Measurements from ENCODE around the gene BCAN. TPM values are rescaled to one million over a fixed set of nuclear protein-coding genes. Genes with fewer than 3 reads are reported as not detected.

The BCAN gene
- total RNA-seq, 1 donor from 2014 or later, result not detected

DNA sequence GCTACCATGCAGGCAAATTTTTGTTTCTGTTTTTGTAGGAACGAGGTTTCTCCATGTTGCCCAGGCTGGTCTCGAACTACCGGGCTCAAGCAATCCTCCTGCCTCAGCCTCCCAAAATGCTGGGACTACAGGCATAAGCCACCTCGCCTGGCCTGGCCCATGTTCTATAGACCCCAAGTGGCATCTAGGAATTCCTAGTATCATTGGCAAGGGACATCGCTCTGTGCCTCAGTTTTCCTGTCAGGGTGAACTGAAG is 20.8 kb downstream of the BCAN start:
- ATAC-seq, result no peak

DNA sequence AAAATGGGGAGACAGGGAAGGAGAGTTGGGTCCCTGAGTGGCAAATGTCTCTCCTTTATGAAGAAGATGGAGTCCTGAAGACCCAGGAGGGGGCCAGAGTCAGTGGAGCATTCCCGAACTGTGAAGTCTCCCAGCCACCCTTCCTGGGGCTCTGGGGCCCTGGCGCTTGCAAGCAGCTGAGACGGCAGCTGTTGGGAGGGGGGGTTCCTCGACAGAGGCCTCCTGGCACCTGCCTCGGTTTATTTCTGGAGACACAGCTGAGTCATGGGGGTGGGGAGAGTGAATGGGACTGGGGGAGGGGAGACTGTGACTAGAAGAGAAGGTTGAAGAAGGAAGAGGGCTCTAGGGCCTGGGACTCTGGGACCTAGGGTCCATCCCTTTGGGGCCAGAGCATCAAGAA is 21.3 kb downstream of the BCAN start:
- ATAC-seq, result no peak

- no peak for ATAC-seq
Observed at GRCh38 chr1:156664046-156664766, 22.3 kb downstream of the BCAN start.

DNA sequence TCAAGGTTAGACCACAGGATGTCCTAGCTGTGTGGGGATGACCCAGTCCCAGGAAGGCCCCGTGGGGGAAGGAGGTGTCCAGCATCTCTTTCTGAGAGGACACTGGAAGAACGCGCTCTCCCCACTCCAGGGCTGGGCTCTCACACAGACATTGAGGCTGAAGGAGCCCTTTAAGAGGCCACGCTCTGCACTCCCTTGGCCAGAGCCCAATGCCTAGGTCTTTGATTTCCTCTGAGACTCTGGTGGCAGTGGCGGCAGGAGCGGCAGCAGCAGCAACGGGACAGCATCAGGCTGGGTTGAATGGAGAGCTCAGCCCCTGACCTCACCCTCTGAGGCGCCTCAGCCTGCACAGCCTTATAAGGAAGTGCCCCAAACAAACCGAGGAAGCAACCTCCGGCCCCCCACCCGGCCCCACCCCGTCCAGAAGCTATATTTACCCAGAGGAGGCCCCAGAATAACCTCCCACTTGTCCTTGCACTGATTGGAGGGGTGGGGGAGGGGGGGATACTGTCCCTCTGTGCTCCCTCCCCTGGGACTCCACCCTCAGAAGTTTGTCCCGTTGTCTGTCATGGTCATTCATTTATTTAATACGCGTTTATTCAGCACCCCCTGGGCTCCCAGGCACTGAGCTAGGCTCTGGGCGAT is 23.0 kb downstream of the BCAN start:
- no peak for ATAC-seq

DNA sequence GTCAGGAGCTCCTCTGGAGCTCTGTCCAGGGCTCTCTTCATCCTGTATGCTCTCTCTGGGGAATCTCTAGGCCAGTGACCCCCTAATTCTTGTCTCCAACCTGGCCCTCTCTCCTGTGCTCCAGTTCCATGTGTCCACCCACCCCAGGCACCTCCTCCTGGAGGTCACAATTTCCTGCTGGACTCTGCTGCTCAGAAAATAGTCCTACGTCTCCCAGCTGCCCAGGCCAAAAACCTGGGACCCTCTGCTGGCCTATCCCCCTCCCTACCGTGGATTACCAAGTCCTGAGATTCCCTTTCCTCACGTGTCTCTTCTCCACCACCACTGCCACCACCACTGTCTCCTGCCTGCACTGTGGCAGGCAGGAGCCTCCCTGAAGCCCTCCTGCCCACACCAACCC is 23.6 kb downstream of the BCAN start:
- no peak for ATAC-seq

DNA sequence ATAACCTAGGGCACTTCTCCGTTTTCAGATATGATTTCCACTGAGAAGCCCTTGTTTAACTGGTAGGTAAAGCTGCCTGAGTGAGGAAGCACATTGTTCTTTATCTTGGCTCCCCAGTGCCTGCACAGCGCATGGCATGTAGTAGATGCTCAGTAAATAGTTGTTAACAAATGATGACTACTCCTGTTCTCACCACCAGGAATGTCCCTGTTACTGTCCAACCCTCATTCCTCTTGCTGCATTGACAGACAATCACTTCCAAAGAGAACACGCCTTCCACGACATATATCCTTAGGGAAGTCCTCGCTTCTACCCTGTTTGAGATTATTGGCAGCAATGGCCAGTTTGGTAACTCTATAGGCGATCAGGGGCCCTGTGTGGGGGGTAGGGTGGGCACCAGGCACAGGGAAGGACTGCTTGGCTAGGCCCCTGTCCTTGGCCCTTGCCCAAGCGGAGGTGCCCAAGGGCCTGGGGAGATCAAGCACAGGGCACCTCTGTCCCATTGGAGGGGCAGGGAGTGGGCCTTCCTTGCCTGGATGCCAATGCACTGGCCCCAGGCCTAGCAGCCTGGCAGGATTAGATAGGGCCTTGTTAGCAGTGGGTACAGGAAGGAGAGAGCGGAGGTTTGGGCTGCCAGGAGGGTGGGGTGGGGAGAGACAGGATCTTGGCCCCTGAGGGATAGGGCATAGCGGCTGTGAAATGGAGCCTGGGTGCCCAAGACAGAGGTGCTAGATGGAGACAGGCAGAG is 25.1 kb downstream of the BCAN start:
- ATAC-seq, result peak; percentile 12

GRCh38 chr1:156667610-156667967 is 25.7 kb downstream of the BCAN start:
- no peak for ATAC-seq

DNA sequence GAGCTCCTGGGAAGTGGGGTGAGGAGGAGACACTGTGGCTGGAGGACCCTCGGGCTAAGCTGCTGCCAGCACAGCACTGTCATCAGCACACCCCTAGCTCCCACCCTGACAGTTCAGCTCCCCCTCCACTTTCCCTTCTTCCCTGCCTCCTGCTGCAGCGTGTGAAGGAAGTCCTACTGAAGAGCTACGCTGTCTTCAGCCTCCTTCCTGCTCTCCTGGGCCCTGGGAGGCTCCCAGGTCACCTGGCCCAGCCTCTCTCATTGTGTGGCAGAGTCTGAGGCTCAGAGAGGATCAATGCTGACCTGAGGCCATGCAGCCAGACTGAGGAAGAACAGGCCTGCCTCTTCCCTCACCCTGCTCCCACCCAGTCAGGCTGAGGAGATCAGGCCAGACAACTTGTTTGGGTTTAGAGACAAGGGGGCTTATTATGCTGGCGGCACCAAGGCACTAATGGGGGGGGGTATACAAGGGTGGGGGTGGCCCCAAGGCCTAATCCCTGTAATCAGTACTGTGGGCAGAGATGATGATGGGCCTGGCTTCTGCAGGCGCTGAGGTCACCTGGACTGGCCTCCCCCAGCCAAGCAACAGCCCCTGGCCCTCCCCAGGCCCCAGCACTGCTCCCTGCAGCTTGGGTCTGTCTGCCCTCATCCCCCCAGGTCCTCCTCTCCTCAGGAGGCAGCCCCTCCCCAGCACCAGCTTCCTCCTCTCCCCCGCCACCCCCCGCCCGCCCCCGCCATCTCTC is 26.2 kb downstream of the BCAN start:
- peak; percentile 63 for ATAC-seq

- ATAC-seq, result no peak
Observed at GRCh38 chr1:156668801-156669637, 27.1 kb downstream of the BCAN start.

GRCh38 chr1:156669794-156670193 is 27.9 kb downstream of the BCAN start:
- no peak for ATAC-seq

- ATAC-seq, result no peak
Observed at GRCh38 chr1:156670359-156670758, 28.4 kb downstream of the BCAN start.

GRCh38 chr1:156670791-156671190 is 28.9 kb downstream of the BCAN start:
- ATAC-seq, result no peak

GRCh38 chr1:156671804-156672203 is 29.9 kb downstream of the BCAN start:
- no peak for ATAC-seq

DNA sequence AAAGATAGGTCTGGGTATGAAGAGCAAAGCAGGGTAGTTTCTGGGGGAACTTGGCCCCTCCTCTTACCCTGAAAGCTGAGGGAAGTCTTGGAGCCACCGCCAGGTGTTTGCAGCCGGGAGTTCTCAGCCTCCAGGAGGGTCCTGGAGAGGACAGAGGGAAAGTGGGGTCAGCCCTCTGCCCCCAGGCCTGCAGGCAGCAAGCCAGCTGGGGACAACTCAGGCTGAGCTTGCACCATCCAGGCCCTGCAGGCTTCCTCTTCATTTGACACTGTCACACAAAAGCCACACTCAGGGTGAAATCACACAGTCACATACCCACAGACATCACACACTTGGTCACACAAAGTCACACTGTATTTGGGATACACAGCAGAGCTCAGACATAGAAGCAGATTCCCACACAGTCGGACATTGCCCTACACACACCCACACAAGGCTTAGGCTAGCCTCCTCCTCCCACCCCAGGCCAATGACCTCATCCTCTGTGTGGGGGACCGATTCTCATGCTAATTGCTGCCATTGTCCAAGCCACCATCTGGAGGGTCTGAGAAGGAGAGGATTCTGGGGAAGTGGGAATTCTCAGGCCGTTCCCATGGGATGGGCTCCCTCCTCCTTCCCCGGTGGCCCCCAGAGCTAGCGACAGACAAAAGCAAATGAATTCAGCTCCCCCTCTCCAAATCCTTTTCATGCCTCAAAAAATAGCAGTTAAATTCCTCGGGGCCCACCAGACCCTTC is 31.6 kb downstream of the BCAN start:
- no peak for ATAC-seq

- no peak for ATAC-seq
Observed at GRCh38 chr1:156675210-156676113, 33.5 kb downstream of the BCAN start.

DNA sequence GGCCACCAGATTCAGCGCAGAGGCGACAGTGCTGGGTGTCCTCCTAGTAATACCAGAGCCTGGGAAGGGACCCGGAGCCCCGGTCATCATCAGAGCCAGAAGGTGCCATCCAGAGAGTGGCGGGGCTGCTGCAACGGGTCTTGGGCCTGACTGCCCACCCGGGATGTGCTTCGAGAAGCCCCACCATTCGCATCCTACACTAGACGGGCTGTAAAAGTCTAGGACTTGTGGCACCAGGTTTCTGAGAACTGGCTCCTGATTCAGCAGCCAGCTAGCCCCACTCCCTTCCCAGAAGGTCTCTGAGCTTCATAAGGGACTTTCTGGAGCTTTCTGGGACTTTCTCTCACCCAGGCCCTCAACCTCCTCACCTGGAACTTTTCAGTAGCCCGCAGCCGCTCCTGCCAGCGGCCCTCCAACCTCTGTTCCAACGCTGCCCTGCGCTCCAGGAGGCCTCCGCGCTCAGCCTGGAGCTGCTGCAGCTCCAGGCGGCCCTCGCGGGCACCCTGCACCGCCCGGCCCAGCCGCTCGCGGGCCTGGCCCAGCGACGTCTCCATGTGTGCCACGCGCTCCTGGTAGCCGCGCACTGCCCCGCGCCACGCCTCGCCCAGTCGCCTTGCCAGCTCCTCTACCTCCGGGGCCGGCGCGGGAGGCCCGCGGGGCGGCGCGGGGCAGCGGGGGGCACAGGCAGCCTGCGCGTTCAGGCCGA is 34.4 kb downstream of the BCAN start:
- ATAC-seq, result peak; percentile 29

- peak; percentile 42 for ATAC-seq
Observed at GRCh38 chr1:156676820-156677615, 35.1 kb downstream of the BCAN start, which contains the start of gene NES. Gene NES, minus strand, starts transcription at chr1:156677407. Its CDS starts 143 bp downstream, at chr1:156677264.

DNA sequence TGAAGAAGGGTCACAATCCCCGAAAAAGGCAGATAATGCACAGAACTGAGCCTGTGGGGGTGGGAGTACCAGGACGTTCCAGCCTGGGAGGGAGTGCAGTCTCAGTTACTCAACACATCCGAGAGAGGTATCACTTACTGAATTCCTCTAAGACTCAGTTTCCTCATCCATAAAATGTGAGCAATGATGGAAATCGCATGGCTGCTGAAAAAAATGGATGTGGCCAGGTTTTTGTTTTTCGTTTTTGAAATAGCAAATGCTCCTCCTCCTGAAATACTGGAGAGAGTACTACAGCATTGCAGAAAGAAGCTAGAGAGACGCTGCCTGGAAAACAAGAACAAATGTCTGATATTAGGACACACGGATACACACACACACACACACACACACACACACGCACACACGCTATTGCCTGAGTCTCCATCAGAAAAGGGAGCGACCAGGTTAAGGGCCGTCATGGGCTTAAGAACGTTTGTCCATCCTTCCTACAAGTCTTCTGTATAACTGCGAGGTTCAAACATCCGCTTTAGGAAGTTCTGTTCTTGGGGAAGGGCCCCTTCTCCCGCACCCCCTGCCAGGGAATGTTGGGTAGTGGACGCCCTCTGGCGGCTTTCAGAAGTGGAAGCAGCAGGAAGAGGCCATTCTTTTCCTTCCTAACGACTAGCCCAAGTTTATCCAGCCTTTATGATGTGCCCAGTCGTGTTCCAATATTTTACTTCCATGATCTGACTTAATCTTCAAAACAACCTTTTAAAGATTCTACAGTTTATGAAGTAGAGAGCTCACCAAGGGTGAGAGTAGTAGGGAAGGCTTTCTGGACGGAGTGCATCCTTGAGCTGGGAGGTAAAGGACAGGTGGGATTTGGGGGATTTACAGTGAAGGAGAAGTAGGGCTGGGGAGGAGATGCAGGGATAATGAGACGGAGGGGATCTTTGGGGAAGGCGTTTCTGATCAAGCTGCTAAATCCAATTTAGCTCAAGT is 36.0 kb downstream of the BCAN start:
- peak; percentile 27 for ATAC-seq

Measured in esophagus mucosa (tissue), 1 donor.